ENCODE measurements around the gene PLA2G2F. TPM values are rescaled to one million over a fixed set of nuclear protein-coding genes. Genes with fewer than 3 reads are reported as not detected.

The PLA2G2F gene
- total and polyA plus RNA-seq, 9 of the 15 experiments (the other 6 are each of a cell fraction or from before 2014, with no cell fraction given) = not detected

GRCh38 chr1:20137055-20137454, 2.1 kb upstream of the PLA2G2F start (continued):
- TF ChIP-seq, protein P1, sequence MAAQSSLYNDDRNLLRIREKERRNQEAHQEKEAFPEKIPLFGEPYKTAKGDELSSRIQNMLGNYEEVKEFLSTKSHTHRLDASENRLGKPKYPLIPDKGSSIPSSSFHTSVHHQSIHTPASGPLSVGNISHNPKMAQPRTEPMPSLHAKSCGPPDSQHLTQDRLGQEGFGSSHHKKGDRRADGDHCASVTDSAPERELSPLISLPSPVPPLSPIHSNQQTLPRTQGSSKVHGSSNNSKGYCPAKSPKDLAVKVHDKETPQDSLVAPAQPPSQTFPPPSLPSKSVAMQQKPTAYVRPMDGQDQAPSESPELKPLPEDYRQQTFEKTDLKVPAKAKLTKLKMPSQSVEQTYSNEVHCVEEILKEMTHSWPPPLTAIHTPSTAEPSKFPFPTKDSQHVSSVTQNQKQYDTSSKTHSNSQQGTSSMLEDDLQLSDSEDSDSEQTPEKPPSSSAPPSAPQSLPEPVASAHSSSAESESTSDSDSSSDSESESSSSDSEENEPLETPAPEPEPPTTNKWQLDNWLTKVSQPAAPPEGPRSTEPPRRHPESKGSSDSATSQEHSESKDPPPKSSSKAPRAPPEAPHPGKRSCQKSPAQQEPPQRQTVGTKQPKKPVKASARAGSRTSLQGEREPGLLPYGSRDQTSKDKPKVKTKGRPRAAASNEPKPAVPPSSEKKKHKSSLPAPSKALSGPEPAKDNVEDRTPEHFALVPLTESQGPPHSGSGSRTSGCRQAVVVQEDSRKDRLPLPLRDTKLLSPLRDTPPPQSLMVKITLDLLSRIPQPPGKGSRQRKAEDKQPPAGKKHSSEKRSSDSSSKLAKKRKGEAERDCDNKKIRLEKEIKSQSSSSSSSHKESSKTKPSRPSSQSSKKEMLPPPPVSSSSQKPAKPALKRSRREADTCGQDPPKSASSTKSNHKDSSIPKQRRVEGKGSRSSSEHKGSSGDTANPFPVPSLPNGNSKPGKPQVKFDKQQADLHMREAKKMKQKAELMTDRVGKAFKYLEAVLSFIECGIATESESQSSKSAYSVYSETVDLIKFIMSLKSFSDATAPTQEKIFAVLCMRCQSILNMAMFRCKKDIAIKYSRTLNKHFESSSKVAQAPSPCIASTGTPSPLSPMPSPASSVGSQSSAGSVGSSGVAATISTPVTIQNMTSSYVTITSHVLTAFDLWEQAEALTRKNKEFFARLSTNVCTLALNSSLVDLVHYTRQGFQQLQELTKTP (IDR thresholded peaks at IDR 0.05; ENCODE audit: low read depth in 1 of 2, partially characterized antibody in 2 of 2) = no peak
- no peak for TF ChIP-seq ATF1 (CRISPR knock-in tag; IDR thresholded peaks at IDR 0.05)
- no peak for TF ChIP-seq ATF1 (tag; IDR thresholded peaks at IDR 0.05)
- TF ChIP-seq ZNF124 (CRISPR knock-in tag; IDR thresholded peaks at IDR 0.05) = no peak
- no peak for TF ChIP-seq ZNF224 (CRISPR knock-in tag; IDR thresholded peaks at IDR 0.05)
- TF ChIP-seq, protein P2, sequence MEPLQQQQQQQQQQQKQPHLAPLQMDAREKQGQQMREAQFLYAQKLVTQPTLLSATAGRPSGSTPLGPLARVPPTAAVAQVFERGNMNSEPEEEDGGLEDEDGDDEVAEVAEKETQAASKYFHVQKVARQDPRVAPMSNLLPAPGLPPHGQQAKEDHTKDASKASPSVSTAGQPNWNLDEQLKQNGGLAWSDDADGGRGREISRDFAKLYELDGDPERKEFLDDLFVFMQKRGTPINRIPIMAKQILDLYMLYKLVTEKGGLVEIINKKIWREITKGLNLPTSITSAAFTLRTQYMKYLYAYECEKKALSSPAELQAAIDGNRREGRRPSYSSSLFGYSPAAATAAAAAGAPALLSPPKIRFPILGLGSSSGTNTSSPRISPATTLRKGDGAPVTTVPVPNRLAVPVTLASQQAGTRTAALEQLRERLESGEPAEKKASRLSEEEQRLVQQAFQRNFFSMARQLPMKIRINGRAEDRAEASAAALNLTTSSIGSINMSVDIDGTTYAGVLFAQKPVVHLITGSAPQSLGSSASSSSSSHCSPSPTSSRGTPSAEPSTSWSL (CRISPR knock-in tag; IDR thresholded peaks at IDR 0.05; ENCODE audit: borderline replicate concordance) = no peak
- no peak for TF ChIP-seq ZC3H8 (IDR thresholded peaks at IDR 0.05)
- no peak for TF ChIP-seq FOXA1 (IDR thresholded peaks at IDR 0.05; ENCODE audit: borderline replicate concordance)
- TF ChIP-seq MEF2A (IDR thresholded peaks at IDR 0.05; ENCODE audit: control insufficient read depth, low read depth, low read length) = no peak
- TF ChIP-seq CTBP1 (IDR thresholded peaks at IDR 0.05; ENCODE audit: borderline replicate concordance) = no peak
- TF ChIP-seq DIDO1 (tag; IDR thresholded peaks at IDR 0.05; ENCODE audit: low read depth) = no peak
- no peak for TF ChIP-seq FOXM1 (IDR thresholded peaks at IDR 0.05; ENCODE audit: low read depth)
- no peak for TF ChIP-seq FOXM1 (CRISPR knock-in tag; IDR thresholded peaks at IDR 0.05; ENCODE audit: low read depth)
- TF ChIP-seq ZNF668 (CRISPR knock-in tag; IDR thresholded peaks at IDR 0.05) = no peak
- no peak for TF ChIP-seq YBX1 (IDR thresholded peaks at IDR 0.05)

All from K562 (cell line).